Endothelial cell (in vitro differentiated cells): ENCODE results near the gene GNG4. TPM values are rescaled to one million over a fixed set of nuclear protein-coding genes. Genes with fewer than 3 reads are reported as not detected.
"Not testable (repeated sequence)": the region's sequence is repeated elsewhere in the genome, so short reads cannot be mapped to it uniquely, and the experiment has no call there.

Source experiments
- DNase-seq: peaks from one replicate; pipeline ENCODE4 v3.0.0; 2021; ENCODE audit warnings: low spot score
- H3K27ac Mint-ChIP-seq: one replicate; pipeline ENCODE4 v1.8.0; 2021; ENCODE audit warnings: mixed read lengths, inconsistent platforms; ENCODE audit not compliant: unreplicated experiment
- H3K27me3 Mint-ChIP-seq: one replicate; pipeline ENCODE4 v1.8.0; 2021; ENCODE audit warnings: mild to moderate bottlenecking, moderate library complexity, mixed read lengths, inconsistent platforms; ENCODE audit not compliant: unreplicated experiment
- H3K36me3 Mint-ChIP-seq: one replicate; pipeline ENCODE4 v1.8.0; 2021; ENCODE audit warnings: mild to moderate bottlenecking, low read depth, mixed read lengths, inconsistent platforms; ENCODE audit not compliant: unreplicated experiment
- H3K4me1 Mint-ChIP-seq: one replicate; pipeline ENCODE4 v1.8.0; 2021; ENCODE audit warnings: mild to moderate bottlenecking, mixed read lengths, inconsistent platforms; ENCODE audit not compliant: unreplicated experiment
- H3K4me3 Mint-ChIP-seq: one replicate; pipeline ENCODE4 v1.8.0; 2021; ENCODE audit warnings: mild to moderate bottlenecking, mixed read lengths, inconsistent platforms; ENCODE audit not compliant: unreplicated experiment
- H3K9me3 Mint-ChIP-seq: one replicate; pipeline ENCODE4 v1.8.0; 2021; ENCODE audit warnings: mixed read lengths, inconsistent platforms; ENCODE audit not compliant: unreplicated experiment
- total RNA-seq: library from RNA; stranded (reverse); fragmentation: NEBNext Ultra II Directional; extraction: Animal tissue kit (Norgen Biotek cat#: 25700); gene quantifications from one replicate; pipeline ENCODE4 v1.2.1, GENCODE V29; 2021; ENCODE audit not compliant: unreplicated experiment
- TF ChIP-seq, protein P1 (sequence below): fragments of 200-600 bp; sonication (generic); IDR thresholded peaks from one replicate; pipeline ENCODE4 v1.5.0; 2021; ENCODE audit warnings: antibody characterized with exemption; ENCODE audit not compliant: unreplicated experiment

Gene GNG4
- total RNA-seq, 1 donor from 2014 or later: 1.8 TPM

DNA sequence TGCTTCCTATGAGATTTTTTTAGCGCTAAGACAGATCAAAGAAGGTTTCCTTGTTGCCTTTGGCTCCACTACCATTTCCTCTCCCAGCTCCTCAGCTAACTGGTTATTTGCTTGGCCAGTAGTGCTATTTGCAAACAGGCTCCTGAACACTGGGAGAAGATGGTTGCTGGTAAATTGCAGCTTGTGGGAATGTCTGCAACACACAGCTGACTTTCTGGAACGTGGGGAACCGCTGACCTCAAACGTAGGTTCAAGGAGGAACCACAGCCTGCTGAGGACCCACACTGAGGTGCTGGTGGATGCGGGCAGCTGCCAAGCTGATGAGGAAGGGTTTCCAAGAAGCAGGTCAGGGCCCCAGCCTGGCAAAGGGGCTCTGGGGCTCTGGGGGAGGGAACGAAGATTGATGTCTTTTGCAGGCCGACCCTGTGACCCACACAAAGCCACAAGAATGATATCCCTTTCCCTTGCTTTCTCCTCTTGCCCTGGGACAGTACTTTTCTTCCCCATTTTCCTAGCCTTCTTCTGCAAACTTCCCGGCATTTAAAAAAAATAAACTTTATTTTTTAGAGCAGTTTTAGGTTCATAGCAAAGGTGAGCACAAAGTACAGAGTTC lies 24.8 kb downstream of the GNG4 start:
- H3K36me3 Mint-ChIP-seq: no peaks in the 10 kb centered on the region
- no peak for DNase-seq
- peaks cover 5% of the 10 kb centered on the region for H3K27me3 Mint-ChIP-seq

DNA sequence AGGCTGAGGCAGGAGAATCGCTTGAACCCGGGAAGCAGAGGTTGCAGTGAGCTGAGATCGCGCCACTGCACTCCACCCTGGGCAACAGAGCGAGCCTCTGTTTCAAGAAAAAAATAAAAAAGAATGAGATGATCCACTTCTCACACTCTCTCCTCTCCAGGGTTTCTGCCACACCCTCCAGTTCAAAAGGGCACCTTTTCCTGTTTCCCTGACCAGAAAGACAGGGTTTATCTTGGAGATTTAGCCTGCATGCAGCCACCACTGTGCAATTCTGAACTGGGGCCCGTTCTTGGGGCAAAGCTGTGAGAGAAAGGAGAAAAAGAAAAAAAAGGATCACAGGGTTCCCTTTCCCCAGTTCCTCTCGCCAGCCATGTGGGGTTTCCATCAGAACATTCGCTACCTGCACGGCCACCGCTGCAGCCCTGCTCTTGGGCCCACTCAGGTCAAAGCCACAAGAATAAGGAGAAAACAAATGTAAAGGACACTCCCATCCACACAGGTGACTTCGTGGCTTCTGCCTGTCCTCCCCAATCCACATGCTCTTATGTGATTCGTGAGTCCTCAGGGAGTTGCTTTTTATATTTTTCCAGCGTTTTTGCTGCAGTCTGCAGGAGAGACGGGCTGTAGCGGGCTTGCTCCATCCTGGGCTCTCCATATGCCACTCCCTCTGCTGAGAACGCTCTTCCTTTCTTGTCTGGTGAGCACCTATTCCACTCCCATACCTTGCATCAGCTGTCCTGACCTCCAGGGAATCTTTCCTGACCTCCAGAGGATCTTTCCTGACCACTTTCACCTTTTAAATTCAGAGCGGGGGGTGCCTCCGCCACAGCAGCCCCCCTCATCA lies 26.4 kb downstream of the GNG4 start:
- no peak for DNase-seq
- peaks cover 5% of the 10 kb centered on the region for H3K27me3 Mint-ChIP-seq
- TF ChIP-seq, protein P1, sequence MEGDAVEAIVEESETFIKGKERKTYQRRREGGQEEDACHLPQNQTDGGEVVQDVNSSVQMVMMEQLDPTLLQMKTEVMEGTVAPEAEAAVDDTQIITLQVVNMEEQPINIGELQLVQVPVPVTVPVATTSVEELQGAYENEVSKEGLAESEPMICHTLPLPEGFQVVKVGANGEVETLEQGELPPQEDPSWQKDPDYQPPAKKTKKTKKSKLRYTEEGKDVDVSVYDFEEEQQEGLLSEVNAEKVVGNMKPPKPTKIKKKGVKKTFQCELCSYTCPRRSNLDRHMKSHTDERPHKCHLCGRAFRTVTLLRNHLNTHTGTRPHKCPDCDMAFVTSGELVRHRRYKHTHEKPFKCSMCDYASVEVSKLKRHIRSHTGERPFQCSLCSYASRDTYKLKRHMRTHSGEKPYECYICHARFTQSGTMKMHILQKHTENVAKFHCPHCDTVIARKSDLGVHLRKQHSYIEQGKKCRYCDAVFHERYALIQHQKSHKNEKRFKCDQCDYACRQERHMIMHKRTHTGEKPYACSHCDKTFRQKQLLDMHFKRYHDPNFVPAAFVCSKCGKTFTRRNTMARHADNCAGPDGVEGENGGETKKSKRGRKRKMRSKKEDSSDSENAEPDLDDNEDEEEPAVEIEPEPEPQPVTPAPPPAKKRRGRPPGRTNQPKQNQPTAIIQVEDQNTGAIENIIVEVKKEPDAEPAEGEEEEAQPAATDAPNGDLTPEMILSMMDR: no peak
- no peaks in the 10 kb centered on the region for H3K36me3 Mint-ChIP-seq
- H3K4me3 Mint-ChIP-seq: no peak overlapping the region
- no peaks in the 10 kb centered on the region for H3K9me3 Mint-ChIP-seq
- H3K27ac Mint-ChIP-seq: no peak overlapping the region
- H3K4me1 Mint-ChIP-seq: peaks cover 2% of the 10 kb centered on the region

More for the DNA sequence above, 24.8 kb downstream of the GNG4 start:
- Mint-ChIP-seq H3K9me3 (no peaks in the 10 kb centered on the region), H3K27ac (no peak overlapping the region), H3K4me3 (no peak overlapping the region), H3K4me1 (peaks cover 2% of the 10 kb centered on the region)
- TF ChIP-seq, protein P1: no peak

DNA sequence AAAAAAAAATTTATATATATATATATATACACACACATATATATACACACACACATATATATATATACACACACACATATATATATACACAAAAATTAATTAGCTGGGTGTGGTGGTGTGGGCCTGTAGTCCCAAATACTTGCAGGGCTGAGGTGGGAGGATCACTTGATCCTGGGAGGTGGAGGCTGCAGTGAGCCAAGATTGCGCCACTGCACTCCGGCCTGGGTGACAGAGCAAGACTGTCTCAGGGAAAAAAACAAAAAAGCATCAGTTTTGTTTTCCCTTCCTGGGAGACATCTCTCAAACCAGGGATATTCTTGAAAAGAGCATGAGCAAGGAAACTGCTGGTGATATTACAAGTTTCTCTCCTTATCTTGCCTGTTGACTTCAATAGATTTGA lies 30.4 kb downstream of the GNG4 start:
- DNase-seq, H3K4me3 Mint-ChIP-seq, H3K27me3 Mint-ChIP-seq, H3K27ac Mint-ChIP-seq, H3K36me3 Mint-ChIP-seq, H3K9me3 Mint-ChIP-seq, H3K4me1 Mint-ChIP-seq: not testable (repeated sequence)

DNA sequence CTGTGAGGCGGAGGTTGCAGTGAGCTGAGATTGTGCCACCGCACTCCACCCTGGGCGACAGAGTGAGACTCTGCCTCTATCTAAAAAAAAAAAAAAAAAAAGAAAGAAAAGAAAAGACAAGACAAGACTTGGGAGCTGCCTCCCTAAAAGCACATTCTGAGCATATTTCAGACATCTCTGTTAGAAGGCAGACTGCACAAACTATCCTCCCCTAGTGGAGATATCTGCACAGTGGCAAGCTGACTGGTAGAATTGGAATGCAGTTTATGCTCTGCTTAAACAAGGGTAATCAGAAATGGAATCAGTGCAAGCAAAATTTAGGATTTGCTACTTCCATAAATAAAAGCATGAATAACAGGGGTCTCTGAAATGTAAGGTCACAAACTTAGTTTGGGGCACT lies 31.8 kb downstream of the GNG4 start:
- no peaks in the 10 kb centered on the region for H3K9me3 Mint-ChIP-seq
- H3K27ac Mint-ChIP-seq: no peak overlapping the region
- no peaks in the 10 kb centered on the region for H3K27me3 Mint-ChIP-seq
- DNase-seq: no peak
- H3K36me3 Mint-ChIP-seq: no peaks in the 10 kb centered on the region
- TF ChIP-seq, protein P1: no peak
- H3K4me3 Mint-ChIP-seq: no peak overlapping the region
- H3K4me1 Mint-ChIP-seq: no peaks in the 10 kb centered on the region

DNA sequence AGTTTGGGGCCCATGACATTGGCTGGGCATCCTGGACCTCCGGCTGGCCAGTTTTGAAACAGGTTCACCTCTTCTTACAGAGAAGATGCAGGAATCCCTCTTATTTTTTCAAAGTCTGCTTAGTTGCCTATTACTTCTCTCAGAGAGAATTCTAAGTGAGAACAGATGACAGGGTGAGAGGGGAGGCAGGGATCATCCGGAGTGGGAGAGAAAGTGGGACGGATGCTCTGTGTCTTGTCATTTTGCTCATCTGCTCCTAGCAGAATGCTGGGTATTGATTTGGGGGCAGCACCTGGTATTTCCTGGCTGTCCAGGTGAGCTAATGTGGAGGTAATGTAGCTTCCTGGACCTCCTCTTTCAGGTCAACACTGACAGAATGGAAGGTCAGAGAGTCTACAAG lies 32.4 kb downstream of the GNG4 start:
- no peak overlapping the region for H3K4me3 Mint-ChIP-seq
- no peak overlapping the region for H3K27ac Mint-ChIP-seq
- TF ChIP-seq, protein P1: no peak
- no peak for DNase-seq
- no peaks in the 10 kb centered on the region for H3K4me1 Mint-ChIP-seq
- no peaks in the 10 kb centered on the region for H3K9me3 Mint-ChIP-seq
- H3K36me3 Mint-ChIP-seq: no peaks in the 10 kb centered on the region
- no peaks in the 10 kb centered on the region for H3K27me3 Mint-ChIP-seq
